NB4 (cell line): ENCODE measurements around the gene SGMS2.

Source experiments
- POLR2A ChIP-seq: IDR thresholded peaks from 2 replicates; pipeline ENCODE4 v1.6.1; 2011; ENCODE audit warnings: mild to moderate bottlenecking; ENCODE audit not compliant: insufficient read length; ENCODE audit errors: extremely low read depth
- TF ChIP-seq, protein P1 (sequence below): IDR thresholded peaks from one replicate; pipeline ENCODE4 v1.5.1; 2012; ENCODE audit warnings: low read depth, low read length

DNA sequence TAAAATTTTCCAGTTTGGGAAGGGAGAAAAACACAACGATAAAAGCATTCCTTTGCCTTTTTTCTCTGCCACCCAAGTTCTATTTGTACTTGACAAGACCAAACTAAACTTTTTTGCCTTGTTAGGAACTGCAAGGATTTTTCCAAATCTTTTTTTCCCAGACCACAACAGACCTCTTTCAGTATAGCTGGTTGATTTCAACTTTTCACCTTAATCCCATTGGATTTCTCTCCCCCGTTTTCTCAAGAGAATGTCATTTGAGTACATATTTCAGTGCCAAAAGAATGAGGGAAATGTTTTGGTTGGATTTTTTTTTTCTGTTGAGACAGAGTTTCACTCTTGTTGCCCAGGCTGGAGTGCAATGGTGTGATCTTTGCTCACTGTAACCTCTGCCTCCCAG, 18.5 kb upstream of the SGMS2 start:
- TF ChIP-seq, protein P1, sequence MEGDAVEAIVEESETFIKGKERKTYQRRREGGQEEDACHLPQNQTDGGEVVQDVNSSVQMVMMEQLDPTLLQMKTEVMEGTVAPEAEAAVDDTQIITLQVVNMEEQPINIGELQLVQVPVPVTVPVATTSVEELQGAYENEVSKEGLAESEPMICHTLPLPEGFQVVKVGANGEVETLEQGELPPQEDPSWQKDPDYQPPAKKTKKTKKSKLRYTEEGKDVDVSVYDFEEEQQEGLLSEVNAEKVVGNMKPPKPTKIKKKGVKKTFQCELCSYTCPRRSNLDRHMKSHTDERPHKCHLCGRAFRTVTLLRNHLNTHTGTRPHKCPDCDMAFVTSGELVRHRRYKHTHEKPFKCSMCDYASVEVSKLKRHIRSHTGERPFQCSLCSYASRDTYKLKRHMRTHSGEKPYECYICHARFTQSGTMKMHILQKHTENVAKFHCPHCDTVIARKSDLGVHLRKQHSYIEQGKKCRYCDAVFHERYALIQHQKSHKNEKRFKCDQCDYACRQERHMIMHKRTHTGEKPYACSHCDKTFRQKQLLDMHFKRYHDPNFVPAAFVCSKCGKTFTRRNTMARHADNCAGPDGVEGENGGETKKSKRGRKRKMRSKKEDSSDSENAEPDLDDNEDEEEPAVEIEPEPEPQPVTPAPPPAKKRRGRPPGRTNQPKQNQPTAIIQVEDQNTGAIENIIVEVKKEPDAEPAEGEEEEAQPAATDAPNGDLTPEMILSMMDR = no peak
- TF ChIP-seq POLR2A = no peak
